Endothelial cell of umbilical vein (primary cell): ENCODE data around the gene DBP. TPM values are rescaled to one million over a fixed set of nuclear protein-coding genes. Genes with fewer than 3 reads are reported as not detected.
A peak's percentile ranks its signal among the peaks of the same experiment; 100 is the strongest.

Experiments
- BruUV-seq: library from RNA; stranded (reverse); fragments of 400-500 nt; replicated peaks from 2 replicates; lab custom pipeline; 2021; lab: Mats Ljungman, UMichigan
- CTCF ChIA-PET: fragments of 300-600, 350-600 bp; sonication (Branson Sonifier 250); formaldehyde crosslinking; loops from one replicate; lab custom pipeline; 2021; ENCODE audit warnings: antibody characterized with exemption, inconsistent platforms; lab: Charles Lee
- POLR2A ChIA-PET: fragments of 300-600, 350-600 bp; sonication (Branson Sonifier 250); formaldehyde crosslinking; loops from one replicate; lab custom pipeline; 2021; ENCODE audit warnings: antibody characterized with exemption, inconsistent platforms; lab: Charles Lee
- DNase-seq: peaks from one replicate; pipeline ENCODE4 v3.0.0-alpha.2; 2011; ENCODE audit warnings: low read depth, low spot score
- FAIRE-seq: peaks from 2 replicates; lab custom pipeline; 2011; peaks lifted over from hg19 to GRCh38; lab: Jason Lieb, UNC
- H2AFZ ChIP-seq: 2 replicates; pipeline ENCODE4 v1.6.0; 2012; ENCODE audit warnings: low read depth, low read length, control low read depth, inconsistent platforms
- H3K27ac ChIP-seq: 2 replicates; pipeline ENCODE4 v1.5.1; 2011; ENCODE audit warnings: low read depth, mild to moderate bottlenecking, control low read depth, low read length, moderate library complexity; ENCODE audit not compliant: insufficient read depth
- H3K27me3 ChIP-seq, 2 experiments: 2 replicates each; pipeline versions ENCODE4 v1.6.0 to v1.6.1; 2011; ENCODE audit warnings: low read length in 2 of 2, mixed read lengths in 1 of 2; ENCODE audit not compliant: control insufficient read depth in 2 of 2, insufficient read depth in 2 of 2
- H3K36me3 ChIP-seq, 2 experiments: 2 replicates in 1 of 2; 3 replicates in 1 of 2; pipeline ENCODE4 v1.5.1; 2011; ENCODE audit warnings: low read length in 2 of 2, mild to moderate bottlenecking in 1 of 2, moderate library complexity in 1 of 2; ENCODE audit not compliant: control insufficient read depth in 2 of 2, insufficient read depth in 2 of 2; ENCODE audit errors: extremely low read depth in 1 of 2
- H3K4me1 ChIP-seq: 3 replicates; pipeline ENCODE4 v1.5.1; 2011; ENCODE audit warnings: mild to moderate bottlenecking, low read length; ENCODE audit not compliant: control insufficient read depth, insufficient read depth; ENCODE audit errors: extremely low read depth
- H3K4me2 ChIP-seq: 2 replicates; pipeline ENCODE4 v1.6.1; 2011; ENCODE audit warnings: low read length, control low read depth, mixed read lengths; ENCODE audit not compliant: insufficient read depth
- H3K4me3 ChIP-seq, 3 experiments: fragments of 200-600 bp in 1 of 3; sonication (generic), shearing (Covaris generic) in 1 of 3; replicated peaks in 1 of 3; 2 replicates each; pipeline ENCODE4 v1.5.1; 2011 to 2016; ENCODE audit warnings: control low read depth in 3 of 3, low read length in 3 of 3, mild to moderate bottlenecking in 2 of 3, inconsistent platforms in 1 of 3, low read depth in 1 of 3, moderate library complexity in 1 of 3; ENCODE audit not compliant: insufficient read depth in 1 of 3
- H3K79me2 ChIP-seq: 2 replicates; pipeline ENCODE4 v1.6.0; 2012; ENCODE audit warnings: low read length, inconsistent platforms; ENCODE audit not compliant: control insufficient read depth, insufficient read depth
- H3K9ac ChIP-seq: replicated peaks from 2 replicates; pipeline ENCODE3; 2011; ENCODE audit warnings: low read length, control low read depth; ENCODE audit not compliant: insufficient read depth; ENCODE audit errors: extremely low read depth
- H3K9me1 ChIP-seq: replicated peaks from 3 replicates; pipeline ENCODE4 v1.6.0; 2011; ENCODE audit warnings: mild to moderate bottlenecking, low read length; ENCODE audit not compliant: control insufficient read depth, insufficient read depth; ENCODE audit errors: extremely low read depth
- H3K9me3 ChIP-seq: replicated peaks from 2 replicates; pipeline ENCODE4 v1.5.1; 2012; ENCODE audit warnings: low read length, inconsistent platforms; ENCODE audit not compliant: control insufficient read depth, insufficient read depth
- H4K20me1 ChIP-seq: replicated peaks from 2 replicates; pipeline ENCODE3; 2011; ENCODE audit warnings: mild to moderate bottlenecking, low read length; ENCODE audit not compliant: control insufficient read depth, insufficient read depth; ENCODE audit errors: extremely low read depth
- CTCF ChIP-seq, 2 donors: IDR thresholded peaks; 1 replicate in 1 of 2; 2 replicates in 1 of 2; pipeline ENCODE4 v1.5.1; 2011; ENCODE audit warnings: low read length in 2 of 2, mild to moderate bottlenecking in 2 of 2, moderate library complexity in 2 of 2, control low read depth in 1 of 2, inconsistent platforms in 1 of 2, low read depth in 1 of 2; ENCODE audit not compliant: insufficient read depth in 1 of 2; ENCODE audit errors: extremely low read depth in 1 of 2
- EZH2 ChIP-seq: IDR thresholded peaks from 2 replicates; pipeline ENCODE4 v1.6.1; 2012; ENCODE audit warnings: borderline replicate concordance, low read depth, mild to moderate bottlenecking, moderate library complexity, low read length, inconsistent platforms; ENCODE audit not compliant: severe bottlenecking
- FOS ChIP-seq: IDR thresholded peaks from 2 replicates; pipeline ENCODE4 v1.6.1; 2011; ENCODE audit warnings: mild to moderate bottlenecking, low read length, moderate library complexity, borderline replicate concordance; ENCODE audit not compliant: insufficient read depth
- GATA2 ChIP-seq: IDR thresholded peaks from 2 replicates; pipeline ENCODE4 v1.7.0; 2011; ENCODE audit warnings: low read depth, mild to moderate bottlenecking, moderate library complexity, mixed read lengths, low read length; ENCODE audit not compliant: insufficient read length, insufficient read depth
- JUN ChIP-seq: IDR thresholded peaks from 2 replicates; pipeline ENCODE4 v1.6.1; 2011; ENCODE audit warnings: borderline replicate concordance, low read depth; ENCODE audit not compliant: insufficient read length, insufficient read depth
- MAX ChIP-seq: IDR thresholded peaks from 2 replicates; pipeline ENCODE4 v1.6.1; 2011; ENCODE audit not compliant: insufficient read depth, insufficient read length
- MYC ChIP-seq: IDR thresholded peaks from one replicate; pipeline ENCODE4 v1.6.1; 2011; ENCODE audit warnings: mild to moderate bottlenecking, low read depth, low read length
- POLR2A ChIP-seq: IDR thresholded peaks from 2 replicates; pipeline ENCODE4 v1.6.1; 2012; ENCODE audit warnings: low read depth, mild to moderate bottlenecking, control low read depth, low read length
- POLR2AphosphoS5 ChIP-seq: IDR thresholded peaks from 2 replicates; pipeline ENCODE4 v1.6.1; 2012; ENCODE audit warnings: low read depth, mild to moderate bottlenecking, control low read depth, low read length, moderate library complexity; ENCODE audit not compliant: insufficient read depth
- dilution Hi-C: fragments of 300-500 bp; cut with MboI; formaldehyde crosslinking; loops from one replicate; pipeline ENCODE4 v1.15.0; 2019; ENCODE audit warnings: low sequenced_read_pairs; ENCODE audit not compliant: extremely low pct_ligation_motif_present
- intact Hi-C: fragments of 100-400 bp; cut with micrococcal nuclease; formaldehyde crosslinking; loops from one replicate; pipeline ENCODE4 v1.10.0; 2022
- polyA plus RNA-seq, 4 experiments: library from polyadenylated mRNA; depleted of rRNA in 3 of 4; stranded (reverse) in 3 of 4; unstranded in 1 of 4; fragments of >200 nt; gene quantifications; 2 replicates each; pipeline versions ENCODE4 v1.2.1 to v1.2.3, GENCODE V29; 2011 to 2012; ENCODE audit warnings: missing spikeins in 1 of 4
- total RNA-seq: library from RNA; stranded (reverse); gene quantifications from 2 replicates; pipeline ENCODE4 v1.2.3, GENCODE V29; 2021

Gene DBP
- total and polyA plus RNA-seq, 2 donors (not counting 3 experiments of a cell fraction or from before 2014, with no cell fraction given): 1.5 to 1.8 TPM

- dilution Hi-C loops: no loop called here
These were observed 21.1 kb downstream of the DBP start for GRCh38 chr19:48616041-48616436.

GRCh38 chr19:48615231-48616040 is 21.7 kb downstream of the DBP start:
- Histone ChIP-seq H4K20me1 (no peaks in the 10 kb centered on the region), H3K27ac (no peak overlapping the region), H3K4me3 (no peak overlapping the region), H3K4me2 (no peak overlapping the region), H3K9me3 (no peaks in the 10 kb centered on the region), H2AFZ (no peak overlapping the region), H3K9me1 (no peaks in the 10 kb centered on the region), H3K79me2 (peaks cover 38% of the 10 kb centered on the region), H3K9ac (no peak overlapping the region), H3K27me3 (no peaks in the 10 kb centered on the region), H3K4me1 (peaks cover 25% of the 10 kb centered on the region), H3K36me3 (peaks cover 19 to 24% of the 10 kb centered on the region in 2 experiments)
- CTCF ChIA-PET: no interaction called here
- FAIRE-seq (no peak), DNase-seq (no peak)
- intact Hi-C loops: no loop called here
- no peak for TF ChIP-seq GATA2
- TF ChIP-seq MYC: no peak
- no peak for TF ChIP-seq POLR2A
- no peak for TF ChIP-seq EZH2
- TF ChIP-seq FOS: no peak
- no peak for TF ChIP-seq MAX
- no peak for TF ChIP-seq JUN
- TF ChIP-seq POLR2AphosphoS5: no peak
- no peak for TF ChIP-seq CTCF (IDR thresholded peaks at IDR 0.05; ENCODE audit: extremely low read depth in 1 of 2, insufficient read depth in 1 of 2, low read depth in 1 of 2, low read length in 2 of 2)
- POLR2A ChIA-PET: no interaction called here
- dilution Hi-C loops: no loop called here
- BruUV-seq: no TSS peak

More at GRCh38 chr19:48616041-48616436, 21.1 kb downstream of the DBP start:
- H3K9ac ChIP-seq: no peak overlapping the region
- peaks cover 19 to 24% of the 10 kb centered on the region in 2 experiments for H3K36me3 ChIP-seq
- ChIA-PET POLR2A (no interaction called here), CTCF (interaction anchor here (1.1 to 1.7 kb wide), 2 partner anchors 14 to 292 kb away, joined by 3 to 9 read pairs; no protein-coding TSS in a partner anchor)
- DNase-seq: no peak
- H4K20me1 ChIP-seq: no peaks in the 10 kb centered on the region
- peaks cover 25% of the 10 kb centered on the region for H3K4me1 ChIP-seq
- BruUV-seq: no TSS peak
- H3K9me1 ChIP-seq: no peaks in the 10 kb centered on the region
- no peak overlapping the region for H3K4me3 ChIP-seq
- no peak for FAIRE-seq
- no peak overlapping the region for H3K4me2 ChIP-seq
- intact Hi-C loops: no loop called here
- H2AFZ ChIP-seq: no peak overlapping the region
- no peaks in the 10 kb centered on the region for H3K9me3 ChIP-seq
- TF ChIP-seq POLR2A (peak; percentile 26), POLR2AphosphoS5 (no peak)
- H3K79me2 ChIP-seq: peaks cover 38% of the 10 kb centered on the region
- no peak overlapping the region for H3K27ac ChIP-seq
- no peaks in the 10 kb centered on the region for H3K27me3 ChIP-seq
